B cell (primary cell): ENCODE measurements around the gene WBP1. TPM values are rescaled to one million over a fixed set of nuclear protein-coding genes. Genes with fewer than 3 reads are reported as not detected.
A peak's percentile ranks its signal among the peaks of the same experiment; 100 is the strongest.

ENCODE experiments used
- ATAC-seq: fragments of 200-7000 bp; cut with Tn5 transposase; one replicate; pipeline ENCODE4 v1.10.0; 2021; ENCODE audit warnings: low read depth, mild to moderate bottlenecking, moderate number of reproducible peaks, moderate library complexity
- CTCF ChIA-PET: fragments of 350-600 bp; sonication (Branson Sonifier 250); formaldehyde crosslinking; loops from one replicate; lab custom pipeline; 2021; ENCODE audit warnings: antibody characterized with exemption, inconsistent platforms; lab: Charles Lee
- POLR2A ChIA-PET: fragments of 350-600 bp; sonication (Branson Sonifier 250); formaldehyde crosslinking; loops from one replicate; lab custom pipeline; 2021; ENCODE audit warnings: antibody characterized with exemption; lab: Charles Lee
- DNase-seq: peaks from one replicate; pipeline ENCODE4 v3.0.0; 2013
- H2AFZ ChIP-seq: 2 replicates; pipeline ENCODE4 v1.6.1; 2012; ENCODE audit warnings: mild to moderate bottlenecking, low read depth, low read length; ENCODE audit not compliant: insufficient read depth, poor library complexity, severe bottlenecking
- H3K27ac ChIP-seq, 2 donors: 1 replicate in 1 of 2; 2 replicates in 1 of 2; pipeline ENCODE4 v1.5.1; 2012 to 2013; ENCODE audit warnings: low read length in 2 of 2, mild to moderate bottlenecking in 2 of 2, moderate library complexity in 1 of 2
- H3K27me3 ChIP-seq, 4 experiments: fragments of 200-600 bp in 1 of 4; sonication (generic) in 1 of 4; replicated peaks in 1 of 4; 1 replicate in 2 of 4; 2 replicates in 2 of 4; pipeline versions ENCODE4 v1.6.1 to v1.7.0; 2013 to 2016; ENCODE audit warnings: low read length in 3 of 4, mild to moderate bottlenecking in 2 of 4, mixed read lengths in 1 of 4, moderate library complexity in 1 of 4; ENCODE audit not compliant: insufficient read depth in 4 of 4, control insufficient read depth in 3 of 4; ENCODE audit errors: control extremely low read depth in 1 of 4
- H3K36me3 ChIP-seq, 2 experiments: replicated peaks in 1 of 2; 1 replicate in 1 of 2; 2 replicates in 1 of 2; pipeline versions ENCODE4 v1.6.1 to v1.7.1; 2013; ENCODE audit warnings: low read length in 1 of 2; ENCODE audit not compliant: insufficient read depth in 2 of 2, control insufficient read depth in 1 of 2; ENCODE audit errors: control extremely low read depth in 1 of 2, extremely low read depth in 1 of 2
- H3K4me1 ChIP-seq, 2 donors: fragments of 200-600 bp in 1 of 2; sonication (generic) in 1 of 2; 1 replicate in 1 of 2; 2 replicates in 1 of 2; pipeline versions ENCODE4 v1.5.1 to v1.6.1; 2013 to 2017; ENCODE audit warnings: low read length in 2 of 2; ENCODE audit not compliant: control insufficient read depth in 2 of 2, insufficient read depth in 2 of 2
- H3K4me2 ChIP-seq: replicated peaks from 2 replicates; pipeline ENCODE3; 2012; ENCODE audit warnings: mild to moderate bottlenecking, low read depth, low read length; ENCODE audit not compliant: poor library complexity, severe bottlenecking
- H3K4me3 ChIP-seq, 5 experiments: fragments of 200-600 bp in 1 of 5; sonication (generic) in 1 of 5; 1 replicate in 3 of 5; 2 replicates in 2 of 5; pipeline versions ENCODE4 v1.5.1 to v1.7.0; 2011 to 2016; ENCODE audit warnings: low read length in 4 of 5, mild to moderate bottlenecking in 4 of 5, low read depth in 2 of 5, control low read depth in 1 of 5, moderate library complexity in 1 of 5; ENCODE audit not compliant: insufficient read depth in 1 of 5; ENCODE audit errors: control extremely low read depth in 1 of 5, extremely low read depth in 1 of 5
- H3K79me2 ChIP-seq: fragments of 200-600 bp; sonication (generic); one replicate; pipeline ENCODE4 v1.6.0; 2016; ENCODE audit warnings: low read length; ENCODE audit not compliant: control insufficient read depth, insufficient read depth
- H3K9ac ChIP-seq: fragments of 200-600 bp; sonication (generic); 2 replicates; pipeline ENCODE4 v1.6.1; 2017; ENCODE audit warnings: mild to moderate bottlenecking, low read length, moderate library complexity
- H3K9me3 ChIP-seq, 3 donors: one replicate each; pipeline versions ENCODE4 v1.6.1 to v1.7.1; 2013; ENCODE audit warnings: low read length in 2 of 3; ENCODE audit not compliant: control insufficient read depth in 2 of 3, insufficient read depth in 1 of 3; ENCODE audit errors: control extremely low read depth in 1 of 3
- H4K20me1 ChIP-seq: 2 replicates; pipeline ENCODE4 v1.6.0; 2012; ENCODE audit warnings: mild to moderate bottlenecking, low read length; ENCODE audit not compliant: insufficient read depth, control insufficient read depth, poor library complexity, severe bottlenecking
- H3K27ac Mint-ChIP-seq: one replicate; pipeline ENCODE4 v1.8.0; 2021; ENCODE audit warnings: mixed read lengths
- H3K27me3 Mint-ChIP-seq: one replicate; pipeline ENCODE4 v1.8.0; 2021; ENCODE audit warnings: mixed read lengths
- H3K4me1 Mint-ChIP-seq: one replicate; pipeline ENCODE4 v1.8.0; 2021; ENCODE audit warnings: mixed read lengths
- H3K4me3 Mint-ChIP-seq: one replicate; pipeline ENCODE4 v1.8.0; 2021; ENCODE audit warnings: mixed read lengths
- H3K9me3 Mint-ChIP-seq: one replicate; pipeline ENCODE4 v1.8.0; 2022; ENCODE audit warnings: mixed read lengths; ENCODE audit not compliant: insufficient read depth
- CTCF ChIP-seq: fragments of 200-600 bp; IDR thresholded peaks from one replicate; pipeline ENCODE4 v1.8.0; 2022; ENCODE audit warnings: antibody characterized with exemption, mild to moderate bottlenecking
- EZH2 ChIP-seq: IDR thresholded peaks from 2 replicates; pipeline ENCODE4 v1.6.1; 2012; ENCODE audit warnings: borderline replicate concordance, low read depth, mild to moderate bottlenecking, moderate library complexity, low read length; ENCODE audit not compliant: insufficient read depth, poor library complexity, severe bottlenecking
- WGBS: methylation state at CpG from one replicate; pipeline ENCODE4 v1.1.5; 2013; ENCODE audit warnings: missing lambda C conversion rate; ENCODE audit not compliant: insufficient coverage; 5-methylcytosine and 5-hydroxymethylcytosine counted together
- intact Hi-C: fragments of 100-400 bp; cut with micrococcal nuclease; formaldehyde crosslinking; loops from one replicate; pipeline ENCODE4 v1.10.0; 2022
- polyA plus RNA-seq: library from polyadenylated mRNA; depleted of rRNA; stranded (reverse); fragments of >200 nt; gene quantifications from 2 replicates; pipeline ENCODE4 v1.2.3, GENCODE V29; 2012
- total RNA-seq, 2 donors: library from RNA; stranded (reverse); fragments of 120-200 nt in 1 of 2; gene quantifications; 1 replicate in 1 of 2; 2 replicates in 1 of 2; pipeline versions ENCODE4 v1.2.3 to v1.2.4, GENCODE V29; 2013 to 2022

The WBP1 gene
- total and polyA plus RNA-seq, 2 donors (not counting 1 experiment from before 2014, with no cell fraction given) = 98.4 to 207 TPM

GRCh38 chr2:74471332-74472065 is 13.3 kb downstream of the WBP1 start:
- intact Hi-C loops = loop anchor here (1.0 kb wide), 3 partner anchors 12 to 58 kb away; partner anchors contain the start of genes AUP1, HTRA2, TTC31 and WBP1
- Histone ChIP-seq H3K4me3 (peak overlapping the region; percentile 65 to 89 (median 67)), H3K27me3 (no peaks in the 10 kb centered on the region), H3K79me2 (peaks cover 6% of the 10 kb centered on the region), H3K36me3 (peaks cover 0 to 18% of the 10 kb centered on the region in 2 experiments), H3K27ac (peak overlapping the region; percentile 69 to 94), H3K4me1 (peaks cover 16 to 22% of the 10 kb centered on the region in 2 donors), H3K9me3 (peaks cover 0 to 5% (median 0%) of the 10 kb centered on the region in 3 donors), H4K20me1 (no peaks in the 10 kb centered on the region), H3K9ac (peak overlapping the region; percentile 69), H3K4me2 (peak overlapping the region; percentile 85), H2AFZ (peak overlapping the region; percentile 94)
- 81% methylated on average over 8 of the region's 16 CpGs for WGBS
- ChIA-PET CTCF (interaction anchor here (0.7 to 1.6 kb wide), 3 partner anchors 10 to 1258 kb away, joined by 4 to 6 read pairs (median 6); partner anchors contain the start of gene WBP1), POLR2A (interaction anchor here (0.7 to 4.1 kb wide), 3 partner anchors 10 to 364 kb away, joined by 7 to 63 read pairs (median 36); partner anchors contain the start of genes CCDC142, TTC31 and WBP1)
- peaks cover 20% of the 10 kb centered on the region for H3K4me1 Mint-ChIP-seq
- H3K27me3 Mint-ChIP-seq = no peaks in the 10 kb centered on the region
- ATAC-seq (no peak), DNase-seq (no peak)
- H3K27ac Mint-ChIP-seq = peak overlapping the region; percentile 99
- TF ChIP-seq EZH2 (no peak), CTCF (no peak)
- H3K4me3 Mint-ChIP-seq = peak overlapping the region; percentile 99
- H3K9me3 Mint-ChIP-seq = no peaks in the 10 kb centered on the region
